ENCODE measurements around the gene FRMD4B. TPM values are rescaled to one million over a fixed set of nuclear protein-coding genes. Genes with fewer than 3 reads are reported as not detected.

FRMD4B gene
- total and polyA plus RNA-seq, 7 donors: 8.2 to 21.5 (median 13.2) TPM

GRCh38 chr3:69296995-69297394 lies 88.9 kb downstream of the FRMD4B start:
- no peak for DNase-seq
- WGBS, 2 donors: 89 to 91% methylated on average over 6 of the region's 6 CpGs
- no peaks in the 10 kb centered on the region for H3K36me3 ChIP-seq
- intact Hi-C loops (cut with DNase I): no loop called here
- no peaks in the 10 kb centered on the region for H3K27me3 ChIP-seq
- H3K4me3 ChIP-seq: no peak overlapping the region
- H3K4me1 ChIP-seq: peaks cover 0 to 10% (median 8%) of the 10 kb centered on the region in 4 donors
- H3K9me3 ChIP-seq: no peaks in the 10 kb centered on the region
- H3K27ac ChIP-seq: no peak overlapping the region
- no peak for TF ChIP-seq CTCF (IDR thresholded peaks at IDR 0.05)
- TF ChIP-seq EP300 (IDR thresholded peaks at IDR 0.05): no peak
- no peak for TF ChIP-seq POLR2AphosphoS5 (IDR thresholded peaks at IDR 0.05)

GRCh38 chr3:69294014-69294766 lies 91.7 kb downstream of the FRMD4B start:
- TF ChIP-seq POLR2AphosphoS5 (IDR thresholded peaks at IDR 0.05) (no peak), POLR2A (IDR thresholded peaks at IDR 0.05) (no peak), EP300 (IDR thresholded peaks at IDR 0.05) (no peak), CTCF (IDR thresholded peaks at IDR 0.05) (no peak)
- intact Hi-C loops (cut with DNase I): no loop called here
- Histone ChIP-seq H3K4me3 (no peak overlapping the region), H3K36me3 (no peaks in the 10 kb centered on the region), H3K4me1 (peaks cover 0 to 9% (median 7%) of the 10 kb centered on the region in 4 donors), H3K27me3 (no peaks in the 10 kb centered on the region), H3K27ac (no peak overlapping the region), H3K9me3 (no peaks in the 10 kb centered on the region)
- WGBS, 2 donors: 38 to 78% methylated on average over 4 of the region's 4 CpGs
- no peak for DNase-seq

- Histone ChIP-seq H3K4me1 (peaks cover 0 to 9% (median 7%) of the 10 kb centered on the region in 4 donors), H3K27ac (no peak overlapping the region), H3K27me3 (no peaks in the 10 kb centered on the region), H3K36me3 (no peaks in the 10 kb centered on the region), H3K9me3 (no peaks in the 10 kb centered on the region), H3K4me3 (no peak overlapping the region)
- no peak for DNase-seq
- WGBS, 2 donors: 92% methylated on average over 7 of the region's 7 CpGs
- intact Hi-C loops (cut with DNase I): no loop called here
- TF ChIP-seq CTCF (IDR thresholded peaks at IDR 0.05) (no peak), EP300 (IDR thresholded peaks at IDR 0.05) (no peak), POLR2AphosphoS5 (IDR thresholded peaks at IDR 0.05) (no peak), POLR2A (IDR thresholded peaks at IDR 0.05) (no peak)
Observed at GRCh38 chr3:69292959-69293574, 92.8 kb downstream of the FRMD4B start.

GRCh38 chr3:69292185-69292584 lies 93.7 kb downstream of the FRMD4B start:
- H3K27me3 ChIP-seq: no peaks in the 10 kb centered on the region
- no peak overlapping the region for H3K27ac ChIP-seq
- no peaks in the 10 kb centered on the region for H3K9me3 ChIP-seq
- H3K4me1 ChIP-seq: peaks cover 0 to 9% (median 7%) of the 10 kb centered on the region in 4 donors
- TF ChIP-seq CTCF (IDR thresholded peaks at IDR 0.05) (no peak), EP300 (IDR thresholded peaks at IDR 0.05) (no peak), POLR2AphosphoS5 (IDR thresholded peaks at IDR 0.05) (no peak), POLR2A (IDR thresholded peaks at IDR 0.05) (no peak)
- no peak for DNase-seq
- intact Hi-C loops (cut with DNase I): no loop called here
- 84 to 85% methylated on average over 4 of the region's 4 CpGs for WGBS, 2 donors
- no peak overlapping the region for H3K4me3 ChIP-seq
- no peaks in the 10 kb centered on the region for H3K36me3 ChIP-seq
